Fibroblast of skin of left quadriceps (primary cell): ENCODE measurements around the gene SLC18A3.
A peak's percentile ranks its signal among the peaks of the same experiment; 100 is the strongest.

ENCODE experiments used
- DNase-seq, 2 experiments: peaks; one replicate each; pipeline ENCODE4 v3.0.0-alpha.2; 2013; ENCODE audit warnings: low read depth in 2 of 2

Gene SLC18A3

GRCh38 chr10:49596493-49596809 is 13.7 kb upstream of the SLC18A3 start:
- DNase-seq, result no peak

- DNase-seq, result no peak
These were observed 13.3 kb upstream of the SLC18A3 start for GRCh38 chr10:49596836-49597235.

GRCh38 chr10:49597426-49598163 is 12.5 kb upstream of the SLC18A3 start:
- DNase-seq, result no peak

GRCh38 chr10:49598164-49598856 is 11.8 kb upstream of the SLC18A3 start:
- DNase-seq, result no peak

- DNase-seq, result no peak
These were observed 11.1 kb upstream of the SLC18A3 start for GRCh38 chr10:49598986-49599385.

GRCh38 chr10:49599546-49599945 is 10.6 kb upstream of the SLC18A3 start:
- no peak for DNase-seq

- DNase-seq, result no peak
These were observed 10.1 kb upstream of the SLC18A3 start for GRCh38 chr10:49600046-49600445.

GRCh38 chr10:49600781-49601400 is 9.2 kb upstream of the SLC18A3 start:
- DNase-seq, result no peak

- no peak for DNase-seq
These were observed 8.3 kb upstream of the SLC18A3 start for GRCh38 chr10:49601857-49602256.

- DNase-seq, result no peak
These were observed 7.6 kb upstream of the SLC18A3 start for GRCh38 chr10:49602380-49603023.

DNA sequence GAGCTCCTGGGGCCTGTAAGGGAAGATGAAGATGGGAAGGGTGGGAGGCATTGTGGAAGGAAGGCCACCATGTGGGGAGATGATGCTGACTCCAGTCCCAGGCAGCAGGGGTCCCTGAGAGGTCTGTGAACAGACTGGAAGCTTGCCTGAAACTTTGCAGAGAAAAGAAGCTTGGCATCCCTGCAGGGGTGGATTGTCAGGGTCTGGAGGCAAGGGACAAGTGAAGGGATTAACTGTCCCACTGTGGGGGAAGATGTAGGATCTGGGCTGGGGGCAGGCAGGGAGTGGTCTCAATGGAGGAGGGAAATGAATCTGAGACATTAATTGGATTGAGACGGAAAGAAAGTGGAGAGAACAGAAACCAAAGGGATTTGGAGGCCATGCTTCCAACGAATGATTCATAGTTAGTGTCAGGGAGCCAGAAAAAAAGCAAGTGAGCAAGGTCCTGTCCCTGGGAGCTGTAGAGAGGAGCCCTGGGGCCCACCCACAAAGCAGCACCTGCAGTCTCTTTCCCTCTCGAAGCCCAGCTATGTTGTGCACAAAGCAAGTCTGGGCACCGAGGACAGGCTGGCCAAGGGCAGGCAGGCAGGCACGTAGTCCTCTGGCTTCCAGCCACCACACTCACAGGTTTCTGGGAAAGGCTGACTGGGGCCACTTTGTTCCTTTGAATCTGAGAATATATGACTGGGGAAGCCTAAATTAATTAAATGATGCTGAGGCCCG is 4.7 kb upstream of the SLC18A3 start:
- DNase-seq, result no peak

DNA sequence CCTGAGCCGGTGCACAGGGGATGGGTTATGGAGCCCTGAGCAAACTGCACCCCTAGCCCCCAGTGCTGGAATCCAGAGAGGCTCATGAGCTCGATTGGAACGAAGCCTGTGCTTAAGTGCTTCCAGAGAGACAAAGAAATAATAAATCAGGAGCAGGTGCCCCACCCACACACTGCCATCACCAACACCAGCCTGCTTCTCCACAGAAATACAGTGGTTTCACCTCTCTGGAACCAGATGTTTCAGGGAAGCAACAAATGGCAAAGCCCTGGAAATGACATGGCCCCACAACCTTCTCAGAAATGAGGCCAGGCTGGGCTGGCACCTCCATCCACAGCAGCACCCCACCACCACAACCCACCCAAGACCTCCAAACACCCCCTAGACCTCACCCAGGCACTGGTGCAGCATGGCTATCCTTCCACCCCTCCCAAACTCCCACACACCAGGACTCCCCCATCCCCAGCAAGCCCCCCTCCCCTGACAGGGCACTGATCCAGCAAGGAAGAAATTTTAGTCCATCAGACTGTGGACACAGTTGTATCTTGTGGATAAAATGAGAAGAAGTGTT is 4.1 kb upstream of the SLC18A3 start:
- DNase-seq, result no peak

DNA sequence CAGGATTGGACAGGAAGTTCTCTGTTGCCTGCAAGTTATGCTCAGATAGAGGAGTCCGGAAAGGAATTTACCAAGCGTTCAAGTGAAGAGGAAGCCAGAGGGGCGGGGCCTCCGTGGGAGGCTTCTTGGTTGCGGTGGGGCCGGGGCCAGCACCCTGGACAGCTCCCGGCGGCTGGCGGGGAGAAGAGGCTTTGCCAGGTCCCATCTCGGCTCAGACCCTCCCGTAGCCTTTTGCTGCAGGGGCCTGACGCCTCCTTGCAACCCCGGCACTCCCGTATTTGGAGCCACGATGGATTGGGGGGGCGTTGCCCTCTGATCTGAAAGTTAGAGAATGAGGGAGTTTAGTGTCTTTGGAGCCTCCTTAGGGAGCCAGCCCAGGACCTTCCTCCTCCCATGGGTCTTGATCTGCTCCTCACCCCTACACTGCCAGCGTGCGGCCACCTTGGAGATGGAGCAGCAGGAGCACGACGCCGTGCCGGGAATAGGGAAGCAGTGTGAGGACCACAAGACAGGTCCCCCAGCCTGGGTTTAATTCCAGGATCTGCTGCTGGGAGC is 3.1 kb upstream of the SLC18A3 start:
- peak; percentile 20 to 28 for DNase-seq

GRCh38 chr10:49608166-49609005 is 1.7 kb upstream of the SLC18A3 start:
- DNase-seq, result no peak

- DNase-seq, result no peak
These were observed 1.2 kb upstream of the SLC18A3 start for GRCh38 chr10:49609006-49609282.

- no peak for DNase-seq
These were observed 612 bp upstream of the SLC18A3 start for GRCh38 chr10:49609283-49610113.

GRCh38 chr10:49610458-49611165 is 502 bp downstream of the SLC18A3 start:
- DNase-seq, result no peak

- no peak for DNase-seq
These were observed 1.2 kb downstream of the SLC18A3 start for GRCh38 chr10:49611166-49611815.
